SK-N-SH treated with all-trans-retinoic acid at 6 μM for 48 hours (cell line): Measurements from ENCODE around the gene PRR36.

Experiments used
- ATAC-seq: fragments of 200-7000 bp; cut with Tn5 transposase; 3 replicates; pipeline ENCODE4 v1.9.1; 2020; ENCODE audit warnings: mild to moderate bottlenecking, moderate library complexity
- ARNTL ChIP-seq: fragments of 450-650 bp; formaldehyde crosslinking; IDR thresholded peaks from 2 replicates; pipeline ENCODE4 v1.5.0; 2020; ENCODE audit warnings: low read depth, mild to moderate bottlenecking, moderate library complexity, borderline replicate concordance
- BACH2 ChIP-seq: fragments of 250-450 bp; sonication (Bioruptor Pico); IDR thresholded peaks from 2 replicates; pipeline ENCODE4 v1.9.0; 2021; ENCODE audit warnings: mild to moderate bottlenecking, borderline replicate concordance
- CREB5 ChIP-seq: fragments of 250-450 bp; sonication (Bioruptor Pico); IDR thresholded peaks from 2 replicates; pipeline ENCODE4 v1.5.1; 2020; ENCODE audit warnings: low read depth, mild to moderate bottlenecking, moderate library complexity
- CSDC2 ChIP-seq: fragments of 250-450 bp; sonication (Bioruptor Pico); IDR thresholded peaks from 2 replicates; pipeline ENCODE4 v1.5.0; 2020; ENCODE audit warnings: mild to moderate bottlenecking, moderate library complexity
- ESRRG ChIP-seq: fragments of 250-450 bp; sonication (Bioruptor Pico); IDR thresholded peaks from 2 replicates; pipeline ENCODE4 v1.6.1; 2021; ENCODE audit warnings: mild to moderate bottlenecking
- GLIS3 ChIP-seq: fragments of 250-450 bp; sonication (Bioruptor Pico); IDR thresholded peaks from 2 replicates; pipeline ENCODE4 v1.5.0; 2020; ENCODE audit warnings: mild to moderate bottlenecking, moderate library complexity
- ISL1 ChIP-seq: fragments of 250-450 bp; sonication (Bioruptor Pico); IDR thresholded peaks from 2 replicates; pipeline ENCODE4 v2.1.2; 2022; ENCODE audit warnings: mild to moderate bottlenecking, moderate library complexity
- OSR1 ChIP-seq: fragments of 250-450 bp; sonication (Bioruptor Pico); IDR thresholded peaks from 2 replicates; pipeline ENCODE4 v1.8.0; 2022; ENCODE audit warnings: moderate library complexity, mild to moderate bottlenecking, inconsistent platforms
- PATZ1 ChIP-seq: fragments of 250-450 bp; sonication (Bioruptor Pico); IDR thresholded peaks from 2 replicates; pipeline ENCODE4 v1.8.0; 2020; ENCODE audit warnings: mild to moderate bottlenecking, moderate library complexity, borderline replicate concordance
- POU6F1 ChIP-seq: fragments of 250-450 bp; sonication (Bioruptor Pico); IDR thresholded peaks from 2 replicates; pipeline ENCODE4 v1.8.0; 2021; ENCODE audit warnings: low read depth, mild to moderate bottlenecking, moderate library complexity, borderline replicate concordance
- PPARA ChIP-seq: fragments of 250-450 bp; sonication (Bioruptor Pico); IDR thresholded peaks from 2 replicates; pipeline ENCODE4 v1.5.0; 2020; ENCODE audit warnings: mild to moderate bottlenecking, borderline replicate concordance
- RARB ChIP-seq: fragments of 250-450 bp; sonication (Bioruptor Pico); IDR thresholded peaks from 2 replicates; pipeline ENCODE4 v1.8.0; 2021; ENCODE audit warnings: mild to moderate bottlenecking, moderate library complexity
- TOX ChIP-seq: fragments of 250-450 bp; sonication (Bioruptor Pico); IDR thresholded peaks from 2 replicates; pipeline ENCODE4 v1.8.0; 2021; ENCODE audit warnings: mild to moderate bottlenecking, moderate library complexity, borderline replicate concordance
- TSHZ2 ChIP-seq: fragments of 250-450 bp; sonication (Bioruptor Pico); IDR thresholded peaks from 2 replicates; pipeline ENCODE4 v1.5.0; 2020; ENCODE audit warnings: mild to moderate bottlenecking, moderate library complexity
- ZC3H10 ChIP-seq: fragments of 250-450 bp; sonication (Bioruptor Pico); IDR thresholded peaks from 2 replicates; pipeline ENCODE4 v1.5.1; 2021; ENCODE audit warnings: mild to moderate bottlenecking, moderate library complexity
- ZFP3 ChIP-seq: fragments of 250-450 bp; sonication (Bioruptor Pico); IDR thresholded peaks from 2 replicates; pipeline ENCODE4 v1.5.0; 2020; ENCODE audit warnings: mild to moderate bottlenecking, moderate library complexity
- ZFP30 ChIP-seq: fragments of 450-650 bp; formaldehyde crosslinking; IDR thresholded peaks from 2 replicates; pipeline ENCODE4 v1.5.0; 2022; ENCODE audit warnings: mild to moderate bottlenecking, moderate library complexity
- ZNF565 ChIP-seq: fragments of 450-650 bp; formaldehyde crosslinking; conservative IDR thresholded peaks from 2 replicates; pipeline ENCODE4 v1.5.0; 2020; ENCODE audit warnings: low read depth, mild to moderate bottlenecking, moderate library complexity
- ZNF70 ChIP-seq: fragments of 450-650 bp; formaldehyde crosslinking; IDR thresholded peaks from 2 replicates; pipeline ENCODE4 v1.5.0; 2020; ENCODE audit warnings: mild to moderate bottlenecking, moderate library complexity
- ZNF8 ChIP-seq: fragments of 450-650 bp; formaldehyde crosslinking; IDR thresholded peaks from 2 replicates; pipeline ENCODE4 v1.5.0; 2020; ENCODE audit warnings: mild to moderate bottlenecking, moderate library complexity

The PRR36 gene

GRCh38 chr19:7881910-7882309, 7.7 kb upstream of the PRR36 start:
- TF ChIP-seq ISL1 (no peak), BACH2 (CRISPR knock-in tag) (no peak), POU6F1 (CRISPR knock-in tag) (no peak), CSDC2 (CRISPR knock-in tag) (no peak), PPARA (CRISPR knock-in tag) (no peak), GLIS3 (CRISPR knock-in tag) (no peak), RARB (no peak), TSHZ2 (CRISPR knock-in tag) (no peak), CREB5 (no peak), ZC3H10 (no peak), ZFP30 (CRISPR knock-in tag) (no peak), ZNF8 (CRISPR knock-in tag) (no peak), ESRRG (no peak)

GRCh38 chr19:7879836-7880235, 5.6 kb upstream of the PRR36 start:
- TF ChIP-seq ZNF70 (CRISPR knock-in tag) = no peak
- TF ChIP-seq BACH2 (CRISPR knock-in tag) = no peak
- no peak for TF ChIP-seq PPARA (CRISPR knock-in tag)
- TF ChIP-seq CSDC2 (CRISPR knock-in tag) = no peak
- TF ChIP-seq ZFP3 (CRISPR knock-in tag) = no peak
- TF ChIP-seq ZC3H10 = no peak
- ATAC-seq = no peak

More at GRCh38 chr19:7881910-7882309, 7.7 kb upstream of the PRR36 start:
- no peak for ATAC-seq

GRCh38 chr19:7879111-7879807, 5.1 kb upstream of the PRR36 start:
- ATAC-seq = no peak
- no peak for TF ChIP-seq TOX (CRISPR knock-in tag)
- no peak for TF ChIP-seq ZFP3 (CRISPR knock-in tag)
- TF ChIP-seq TSHZ2 (CRISPR knock-in tag) = no peak
- no peak for TF ChIP-seq CSDC2 (CRISPR knock-in tag)

GRCh38 chr19:7877249-7877836, 3.2 kb upstream of the PRR36 start:
- ATAC-seq = no peak
- TF ChIP-seq POU6F1 (CRISPR knock-in tag) (no peak), ARNTL (CRISPR knock-in tag) (no peak), ZNF8 (CRISPR knock-in tag) (no peak), ZC3H10 (no peak), OSR1 (no peak), ISL1 (no peak), ZNF565 (CRISPR knock-in tag) (no peak), PATZ1 (no peak), PPARA (CRISPR knock-in tag) (no peak)
